ENCODE data around the gene ATG3. TPM values are rescaled to one million over a fixed set of nuclear protein-coding genes. Genes with fewer than 3 reads are reported as not detected.

The ATG3 gene
- total and polyA plus RNA-seq, 2 of the 8 experiments (the other 6 are each of a cell fraction or from before 2014, with no cell fraction given) = 27.3 to 55.3 TPM

DNA sequence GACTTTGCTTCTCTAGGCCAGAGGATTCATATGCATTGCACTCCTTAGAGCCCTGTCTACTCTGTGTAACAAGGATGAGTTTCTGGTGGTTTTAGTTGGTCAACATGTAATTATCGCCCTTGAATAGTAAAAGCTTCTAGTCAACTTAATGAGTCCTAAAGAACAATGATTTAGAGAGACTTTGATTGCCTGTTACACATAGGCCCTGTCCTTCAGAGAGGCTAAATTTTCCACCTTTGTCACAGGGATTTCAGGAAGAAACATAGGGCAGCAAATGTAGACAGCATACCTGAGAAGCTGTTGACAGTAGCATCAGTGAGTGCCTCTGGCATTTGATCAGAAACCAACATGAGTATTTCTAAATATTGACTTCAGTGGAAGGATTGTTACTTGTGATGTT lies 69.6 kb downstream of the ATG3 start:
- Histone ChIP-seq H2AK5ac (ENCODE audit: low read depth, low read length) (no peak overlapping the region), H3K18ac (ENCODE audit: extremely low read depth, low read length) (no peak overlapping the region), H3K56ac (replicated peaks; ENCODE audit: insufficient read length, low read depth, low read length) (no peak overlapping the region), H2BK12ac (ENCODE audit: low read depth, low read length) (no peak overlapping the region), H4K5ac (ENCODE audit: insufficient read length, low read depth, low read length) (no peak overlapping the region), H3K4me1 (replicated peaks in 1 of 4; ENCODE audit: control insufficient read depth in 3 of 4, insufficient read depth in 4 of 4, low read length in 3 of 4) (no peaks in the 10 kb centered on the region), H3K14ac (ENCODE audit: insufficient read length) (no peak overlapping the region), H3K9me3 (ENCODE audit: insufficient read depth in 2 of 2, low read depth in 1 of 2, low read length in 1 of 2) (no peaks in the 10 kb centered on the region), H2BK15ac (ENCODE audit: low read length) (no peak overlapping the region), H2BK120ac (replicated peaks; ENCODE audit: low read depth, low read length) (no peak overlapping the region), H3K4me3 (ENCODE audit: extremely low read depth in 1 of 4, insufficient read depth in 2 of 4, low read depth in 3 of 4, low read length in 4 of 4) (no peak overlapping the region), H3K23ac (ENCODE audit: insufficient read length) (no peak overlapping the region), H4K20me1 (replicated peaks in 1 of 2; ENCODE audit: control insufficient read depth in 1 of 2, insufficient read depth in 2 of 2, low read length in 2 of 2) (no peaks in the 10 kb centered on the region), H4K8ac (ENCODE audit: extremely low read depth, insufficient read depth, low read length) (no peak overlapping the region), H2BK5ac (ENCODE audit: low read depth, low read length) (no peak overlapping the region), H2BK20ac (ENCODE audit: low read length) (no peak overlapping the region), H3K27me3 (replicated peaks in 1 of 4; ENCODE audit: control insufficient read depth in 3 of 4, extremely low read depth in 1 of 4, insufficient read depth in 3 of 4, low read length in 3 of 4) (peaks cover 0 to 1% (median 0%) of the 10 kb centered on the region in 4 experiments; a peak in 1 of 7 replicates), H2AFZ (ENCODE audit: low read length) (no peak overlapping the region), H3K79me2 (ENCODE audit: control insufficient read depth in 1 of 2, insufficient read depth in 2 of 2, low read length in 2 of 2) (no peaks in the 10 kb centered on the region), H3K79me1 (ENCODE audit: low read depth, low read length) (no peaks in the 10 kb centered on the region), H3K9ac (replicated peaks in 1 of 4; ENCODE audit: extremely low read depth in 1 of 4, low read depth in 3 of 4, low read length in 3 of 4) (no peak overlapping the region), H3K4ac (replicated peaks; ENCODE audit: insufficient read length, low read depth, low read length) (no peak overlapping the region), H3K23me2 (ENCODE audit: low read depth, low read length) (no peaks in the 10 kb centered on the region), H3K36me3 (ENCODE audit: control insufficient read depth in 2 of 4, insufficient read depth in 4 of 4, low read length in 3 of 4) (no peaks in the 10 kb centered on the region), H3K4me2 (ENCODE audit: insufficient read depth in 1 of 2, low read depth in 2 of 2, low read length in 2 of 2) (no peak overlapping the region), H4K91ac (replicated peaks; ENCODE audit: insufficient read length, low read length) (no peak overlapping the region), H3K27ac (ENCODE audit: low read depth, low read length) (no peak overlapping the region)
- no peak for DNase-seq (ENCODE audit: low read depth in 1 of 2, low spot score in 2 of 2)
- TF ChIP-seq MAFK (IDR thresholded peaks at IDR 0.05; ENCODE audit: low read depth, low read length) (no peak), SUZ12 (IDR thresholded peaks at IDR 0.05; ENCODE audit: low read length) (no peak), POLR2AphosphoS5 (IDR thresholded peaks at IDR 0.05; ENCODE audit: low read depth, low read length) (no peak), TBP (IDR thresholded peaks at IDR 0.05; ENCODE audit: low read depth, low read length) (no peak), KDM4A (IDR thresholded peaks at IDR 0.05; ENCODE audit: low read depth, low read length, severe bottlenecking) (no peak), ASH2L (IDR thresholded peaks at IDR 0.05; ENCODE audit: low read length) (no peak), SAP30 (IDR thresholded peaks at IDR 0.05; ENCODE audit: insufficient read depth, insufficient replicate concordance, low read length) (no peak), SP1 (IDR thresholded peaks at IDR 0.05; ENCODE audit: low read depth, low read length) (no peak), TCF12 (IDR thresholded peaks at IDR 0.05; ENCODE audit: low read depth, low read length) (no peak), RBBP5 (IDR thresholded peaks at IDR 0.05; ENCODE audit: borderline replicate concordance, low read depth, low read length) (no peak), YY1 (IDR thresholded peaks at IDR 0.05; ENCODE audit: low read depth, low read length) (no peak)
- ChIA-PET POLR2A (ENCODE audit: partially characterized antibody) (no interaction called here), CTCF (ENCODE audit: partially characterized antibody) (interaction anchor here (1.1 kb wide), 1 partner anchor 27 kb away, joined by 4 read pairs; no protein-coding TSS in a partner anchor)
- no peak for FAIRE-seq
- WGBS, 2 experiments (ENCODE audit: extremely low coverage in 1 of 2, insufficient coverage in 1 of 2, insufficient read length in 1 of 2, insufficient replicate concordance in 2 of 2, low coverage in 1 of 2, low lambda C conversion rate in 2 of 2, missing lambda C conversion rate in 1 of 2) = 70% methylated on average over 1 of the region's 1 CpG; no CpG with 5 or more reads in 1 of the 2 experiments
